ENCODE measurements around the gene DLG1. TPM values are rescaled to one million over a fixed set of nuclear protein-coding genes. Genes with fewer than 3 reads are reported as not detected.

Gene DLG1
- total RNA-seq, 2 experiments from 2014 or later: 48.9 to 95.1 TPM

DNA sequence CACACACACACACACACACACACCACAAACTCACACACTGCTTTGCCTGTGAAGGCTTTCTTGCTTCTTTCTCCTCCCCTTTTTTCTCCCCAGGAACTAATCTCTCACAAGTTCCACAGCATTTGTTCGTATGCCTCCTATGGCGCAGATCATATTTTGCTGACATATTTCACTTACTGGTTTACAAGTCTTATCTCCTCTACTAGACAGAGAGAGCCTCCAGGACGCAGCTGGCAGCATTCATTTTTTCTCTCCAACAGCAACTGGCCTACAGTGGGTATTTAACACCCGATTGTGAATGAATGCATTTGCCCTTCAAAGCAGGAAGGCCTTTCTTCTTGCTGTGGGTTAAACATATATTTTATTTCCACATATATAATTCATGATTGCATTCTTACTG, 47.0 kb upstream of the DLG1 start:
- Histone ChIP-seq H3K79me2 (ENCODE audit: insufficient read depth, low read depth, low read length) (no peaks in the 10 kb centered on the region), H3K36me3 (ENCODE audit: insufficient read depth, low read length) (no peaks in the 10 kb centered on the region), H3K27ac (ENCODE audit: low read depth, low read length, poor library complexity, severe bottlenecking) (no peak overlapping the region), H2AFZ (ENCODE audit: low read length) (no peak overlapping the region), H3K9me3 (ENCODE audit: low read length) (no peaks in the 10 kb centered on the region), H3K4me3 (ENCODE audit: low read depth, low read length, poor library complexity, severe bottlenecking) (no peak overlapping the region), H3K4me1 (ENCODE audit: insufficient read depth, low read length, poor library complexity, severe bottlenecking) (no peaks in the 10 kb centered on the region), H4K20me1 (ENCODE audit: insufficient read depth, low read length) (no peaks in the 10 kb centered on the region), H3K9me2 (ENCODE audit: insufficient read depth, low read length) (no peaks in the 10 kb centered on the region), H3K4me2 (ENCODE audit: low read length) (no peak overlapping the region)
- no TSS peak for BruUV-seq (replicated peaks)
- POLR2A ChIA-PET: no interaction called here
- intact Hi-C loops (cut with micrococcal nuclease; ENCODE audit: unreplicated experiment): no loop called here
- CTCF ChIA-PET (ENCODE audit: unreplicated experiment): interaction anchor here (0.5 kb wide), 1 partner anchor 735 kb away, joined by 3 read pairs; no protein-coding TSS in a partner anchor
- TF ChIP-seq EZH2phosphoT487 (IDR thresholded peaks at IDR 0.05; ENCODE audit: borderline replicate concordance, low read depth, low read length): no peak
- TF ChIP-seq, protein P1, sequence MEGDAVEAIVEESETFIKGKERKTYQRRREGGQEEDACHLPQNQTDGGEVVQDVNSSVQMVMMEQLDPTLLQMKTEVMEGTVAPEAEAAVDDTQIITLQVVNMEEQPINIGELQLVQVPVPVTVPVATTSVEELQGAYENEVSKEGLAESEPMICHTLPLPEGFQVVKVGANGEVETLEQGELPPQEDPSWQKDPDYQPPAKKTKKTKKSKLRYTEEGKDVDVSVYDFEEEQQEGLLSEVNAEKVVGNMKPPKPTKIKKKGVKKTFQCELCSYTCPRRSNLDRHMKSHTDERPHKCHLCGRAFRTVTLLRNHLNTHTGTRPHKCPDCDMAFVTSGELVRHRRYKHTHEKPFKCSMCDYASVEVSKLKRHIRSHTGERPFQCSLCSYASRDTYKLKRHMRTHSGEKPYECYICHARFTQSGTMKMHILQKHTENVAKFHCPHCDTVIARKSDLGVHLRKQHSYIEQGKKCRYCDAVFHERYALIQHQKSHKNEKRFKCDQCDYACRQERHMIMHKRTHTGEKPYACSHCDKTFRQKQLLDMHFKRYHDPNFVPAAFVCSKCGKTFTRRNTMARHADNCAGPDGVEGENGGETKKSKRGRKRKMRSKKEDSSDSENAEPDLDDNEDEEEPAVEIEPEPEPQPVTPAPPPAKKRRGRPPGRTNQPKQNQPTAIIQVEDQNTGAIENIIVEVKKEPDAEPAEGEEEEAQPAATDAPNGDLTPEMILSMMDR (conservative IDR thresholded peaks at IDR 0.05; ENCODE audit: low read length): no peak
- DNase-seq (ENCODE audit: low spot score): no peak

DNA sequence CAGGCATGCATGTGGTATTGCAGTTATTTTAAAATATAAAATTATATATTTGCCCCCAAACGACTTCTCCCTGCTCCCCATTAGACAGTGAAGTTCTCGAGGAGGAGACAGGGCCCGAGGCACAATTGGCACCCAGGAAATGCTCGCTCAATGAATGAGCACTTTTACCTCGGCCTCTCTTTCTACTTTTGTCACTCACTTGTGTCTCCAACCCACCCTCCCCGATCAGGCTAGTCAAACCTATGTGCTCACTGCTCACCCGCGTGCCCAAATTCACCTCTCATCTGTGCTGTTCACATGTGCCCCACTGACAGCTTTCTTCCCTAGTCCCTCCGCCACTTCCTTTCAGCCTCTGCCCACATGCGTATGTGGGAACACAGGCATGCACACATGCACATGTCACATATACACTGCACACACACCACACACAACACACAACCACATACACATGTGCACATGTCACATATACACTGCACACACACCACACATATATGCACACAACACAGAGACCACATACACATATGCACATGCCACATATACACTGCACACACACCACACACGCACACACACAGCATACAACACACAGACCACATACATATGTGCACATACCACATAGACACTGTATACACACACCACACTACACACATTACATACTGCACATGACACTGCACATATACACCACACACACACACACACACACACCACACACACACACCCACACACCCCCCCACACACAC, 46.3 kb upstream of the DLG1 start:
- ChIA-PET POLR2A (no interaction called here), CTCF (ENCODE audit: unreplicated experiment) (no interaction called here)
- no peaks in the 10 kb centered on the region for H3K79me2 ChIP-seq (ENCODE audit: insufficient read depth, low read depth, low read length)
- H3K4me2 ChIP-seq (ENCODE audit: low read length): no peak overlapping the region
- no peak overlapping the region for H2AFZ ChIP-seq (ENCODE audit: low read length)
- no TSS peak for BruUV-seq (replicated peaks)
- H3K4me1 ChIP-seq (ENCODE audit: insufficient read depth, low read length, poor library complexity, severe bottlenecking): no peaks in the 10 kb centered on the region
- no peak overlapping the region for H3K27ac ChIP-seq (ENCODE audit: low read depth, low read length, poor library complexity, severe bottlenecking)
- H4K20me1 ChIP-seq (ENCODE audit: insufficient read depth, low read length): no peaks in the 10 kb centered on the region
- no peak for DNase-seq (ENCODE audit: low spot score)
- H3K4me3 ChIP-seq (ENCODE audit: low read depth, low read length, poor library complexity, severe bottlenecking): no peak overlapping the region
- intact Hi-C loops (cut with micrococcal nuclease; ENCODE audit: unreplicated experiment): no loop called here
- H3K36me3 ChIP-seq (ENCODE audit: insufficient read depth, low read length): no peaks in the 10 kb centered on the region
- H3K9me2 ChIP-seq (ENCODE audit: insufficient read depth, low read length): no peaks in the 10 kb centered on the region
- TF ChIP-seq EZH2phosphoT487 (IDR thresholded peaks at IDR 0.05; ENCODE audit: borderline replicate concordance, low read depth, low read length): no peak
- TF ChIP-seq, protein P1 (conservative IDR thresholded peaks at IDR 0.05; ENCODE audit: low read length): no peak
- H3K9me3 ChIP-seq (ENCODE audit: low read length): no peaks in the 10 kb centered on the region

DNA sequence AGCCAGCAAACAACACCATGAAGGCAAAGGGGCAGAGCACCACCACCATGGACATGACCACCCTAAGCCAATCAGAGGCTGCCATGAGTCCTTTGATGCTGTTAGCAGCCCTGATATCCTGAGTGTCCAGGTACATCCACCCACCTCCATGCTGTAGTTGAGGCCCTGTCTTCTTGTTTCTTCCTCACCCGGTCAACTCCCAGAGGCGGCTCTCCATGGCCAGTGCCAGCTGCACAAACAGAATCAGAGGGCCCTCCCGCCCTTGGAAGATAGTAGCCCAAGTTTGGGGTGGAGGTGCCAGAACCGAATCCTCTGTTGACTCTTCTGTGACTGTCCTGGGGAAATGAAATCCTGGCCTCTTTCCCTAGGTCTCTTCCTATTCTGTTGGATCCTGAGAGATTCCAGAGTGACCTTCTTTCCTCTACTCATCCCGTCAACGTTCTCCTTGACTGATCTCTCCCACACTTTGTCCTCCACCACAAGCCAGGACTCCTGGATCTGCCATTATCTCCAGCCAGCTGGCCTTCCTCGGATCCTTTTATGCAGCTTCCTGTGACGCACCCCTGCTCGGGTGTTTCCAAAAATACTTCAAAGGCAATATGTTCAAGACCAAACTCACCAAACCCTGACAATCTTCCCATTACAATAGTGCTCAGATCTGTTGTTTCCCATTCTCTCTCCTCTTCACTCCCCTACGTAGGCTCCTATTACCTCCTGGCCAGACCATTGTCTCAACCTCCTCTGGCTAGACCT, 45.4 kb upstream of the DLG1 start:
- TF ChIP-seq EZH2phosphoT487 (IDR thresholded peaks at IDR 0.05; ENCODE audit: borderline replicate concordance, low read depth, low read length): no peak
- TF ChIP-seq, protein P1 (conservative IDR thresholded peaks at IDR 0.05; ENCODE audit: low read length): no peak
- H3K4me2 ChIP-seq (ENCODE audit: low read length): no peak overlapping the region
- H4K20me1 ChIP-seq (ENCODE audit: insufficient read depth, low read length): no peaks in the 10 kb centered on the region
- no peaks in the 10 kb centered on the region for H3K79me2 ChIP-seq (ENCODE audit: insufficient read depth, low read depth, low read length)
- H3K4me3 ChIP-seq (ENCODE audit: low read depth, low read length, poor library complexity, severe bottlenecking): no peak overlapping the region
- intact Hi-C loops (cut with micrococcal nuclease; ENCODE audit: unreplicated experiment): no loop called here
- H3K9me3 ChIP-seq (ENCODE audit: low read length): no peaks in the 10 kb centered on the region
- H3K9me2 ChIP-seq (ENCODE audit: insufficient read depth, low read length): no peaks in the 10 kb centered on the region
- ChIA-PET POLR2A (no interaction called here), CTCF (ENCODE audit: unreplicated experiment) (no interaction called here)
- no peak overlapping the region for H3K27ac ChIP-seq (ENCODE audit: low read depth, low read length, poor library complexity, severe bottlenecking)
- no peak overlapping the region for H2AFZ ChIP-seq (ENCODE audit: low read length)
- H3K36me3 ChIP-seq (ENCODE audit: insufficient read depth, low read length): no peaks in the 10 kb centered on the region
- no peak for DNase-seq (ENCODE audit: low spot score)
- BruUV-seq (replicated peaks): no TSS peak
- H3K4me1 ChIP-seq (ENCODE audit: insufficient read depth, low read length, poor library complexity, severe bottlenecking): no peaks in the 10 kb centered on the region
